Kidney tubule cell (primary cell): ENCODE results near the gene ROS1.
A peak's percentile ranks its signal among the peaks of the same experiment; 100 is the strongest.
"Not testable (repeated sequence)": the region's sequence is repeated elsewhere in the genome, so short reads cannot be mapped to it uniquely, and the experiment has no call there.

ENCODE experiments used
- DNase-seq: peaks from one replicate; pipeline ENCODE4 v3.0.0-alpha.2; 2018; ENCODE audit warnings: low spot score

ROS1 gene

GRCh38 chr6:117266257-117267053 lies 159.3 kb downstream of the ROS1 start:
- no peak for DNase-seq

GRCh38 chr6:117265410-117266256 lies 160.1 kb downstream of the ROS1 start, which contains the start of gene VGLL2:
TSS of gene VGLL2 (plus strand) at chr6:117265558. CDS start at chr6:117265764, 206 bp downstream.
- peak; percentile 55 for DNase-seq

- DNase-seq: peak; percentile 16
Measured at GRCh38 chr6:117264692-117265409, 160.9 kb downstream of the ROS1 start.

GRCh38 chr6:117264369-117264691 lies 161.4 kb downstream of the ROS1 start:
- DNase-seq: no peak

- DNase-seq: no peak
Measured at GRCh38 chr6:117263353-117263927, 162.3 kb downstream of the ROS1 start.

GRCh38 chr6:117262799-117263198 lies 162.9 kb downstream of the ROS1 start:
- no peak for DNase-seq

GRCh38 chr6:117253785-117254184 lies 172.0 kb downstream of the ROS1 start:
- no peak for DNase-seq

GRCh38 chr6:117244979-117245378 lies 180.8 kb downstream of the ROS1 start:
- DNase-seq: not testable (repeated sequence)

GRCh38 chr6:117244571-117244970 lies 181.2 kb downstream of the ROS1 start:
- DNase-seq: not testable (repeated sequence)
